GM19467 (cell line): ENCODE data around the gene PYGB.
"Not testable (repeated sequence)": the region's sequence is repeated elsewhere in the genome, so short reads cannot be mapped to it uniquely, and the experiment has no call there.

Experiments used
- ATAC-seq: cut with Tn5 transposase; IDR thresholded peaks from one replicate; pipeline ENCODE4 v1.9.1; 2021; ENCODE audit warnings: mild to moderate bottlenecking, moderate library complexity; ENCODE audit not compliant: unreplicated experiment

Gene PYGB

DNA sequence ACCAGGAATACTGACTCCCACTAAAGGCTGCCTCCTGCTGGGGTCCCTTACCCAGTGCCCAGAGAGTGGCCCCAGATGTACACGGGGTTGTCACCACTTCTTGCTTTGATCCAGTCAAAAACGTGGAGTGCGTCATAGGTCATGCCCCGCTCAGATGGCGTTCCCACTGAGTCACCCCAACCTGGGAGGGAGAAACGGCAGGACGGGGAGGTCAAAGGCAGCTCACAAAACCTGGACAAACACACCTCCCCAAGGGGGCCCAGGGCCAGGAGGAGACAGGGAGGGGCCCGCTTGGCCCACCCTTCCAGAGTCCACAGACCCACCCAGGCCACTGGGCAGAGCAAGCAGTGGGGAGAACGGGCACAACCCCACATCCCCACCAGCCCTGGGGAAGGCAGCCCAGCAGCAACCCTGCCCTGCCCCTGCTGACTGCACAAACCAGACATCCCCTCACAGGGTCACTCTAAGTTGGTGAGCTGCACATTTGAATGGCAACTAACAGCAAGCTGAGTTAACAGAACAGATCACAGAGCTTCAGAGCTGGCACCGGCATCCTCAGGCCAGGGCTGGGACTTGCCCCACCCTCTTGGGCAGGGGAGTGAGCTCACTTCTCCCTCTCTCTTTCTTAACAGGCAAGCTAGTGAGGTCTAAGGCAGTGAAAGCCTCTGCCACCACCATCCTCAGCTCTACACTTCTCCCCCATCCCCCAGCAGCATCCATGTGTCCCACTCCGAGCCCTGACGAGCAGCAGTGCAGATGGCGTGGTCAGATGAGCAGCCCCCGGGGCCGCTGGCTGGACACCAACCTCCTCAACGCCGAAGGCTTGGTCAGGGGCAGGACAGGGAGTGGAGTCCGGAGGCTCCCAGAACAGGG is 61.7 kb downstream of the PYGB start:
- ATAC-seq = no peak

DNA sequence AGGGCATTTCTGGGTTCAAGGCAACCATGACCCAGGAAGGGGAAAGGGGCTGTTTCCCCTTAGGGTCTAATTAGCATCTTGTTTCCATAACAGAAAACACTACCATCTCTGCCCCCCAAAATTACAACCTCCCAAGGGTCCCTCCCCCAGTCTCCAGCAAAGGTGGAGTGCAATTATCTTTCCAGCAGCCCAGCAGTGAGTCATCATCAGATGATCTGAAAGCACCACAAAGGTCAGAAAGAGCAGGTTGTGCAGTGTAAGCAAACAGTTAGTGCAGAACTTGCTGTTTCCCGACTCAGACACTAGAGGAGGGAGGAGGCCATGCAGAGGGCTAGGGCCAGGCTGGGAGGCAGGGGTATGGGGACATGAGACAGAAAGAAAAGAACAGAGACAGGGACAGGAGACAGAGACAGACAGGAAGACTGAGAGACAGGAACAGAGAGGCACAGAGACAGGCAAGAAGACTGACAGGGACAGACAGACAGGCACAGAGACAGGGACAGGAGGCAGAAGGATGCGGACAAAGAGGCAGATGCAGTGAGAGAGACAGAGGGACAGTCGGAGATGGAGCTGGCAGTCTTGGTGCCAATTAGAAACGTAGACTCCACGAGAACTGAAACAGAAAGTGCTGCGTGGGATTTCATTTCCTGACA is 62.5 kb downstream of the PYGB start:
- peak; percentile 91 for ATAC-seq

DNA sequence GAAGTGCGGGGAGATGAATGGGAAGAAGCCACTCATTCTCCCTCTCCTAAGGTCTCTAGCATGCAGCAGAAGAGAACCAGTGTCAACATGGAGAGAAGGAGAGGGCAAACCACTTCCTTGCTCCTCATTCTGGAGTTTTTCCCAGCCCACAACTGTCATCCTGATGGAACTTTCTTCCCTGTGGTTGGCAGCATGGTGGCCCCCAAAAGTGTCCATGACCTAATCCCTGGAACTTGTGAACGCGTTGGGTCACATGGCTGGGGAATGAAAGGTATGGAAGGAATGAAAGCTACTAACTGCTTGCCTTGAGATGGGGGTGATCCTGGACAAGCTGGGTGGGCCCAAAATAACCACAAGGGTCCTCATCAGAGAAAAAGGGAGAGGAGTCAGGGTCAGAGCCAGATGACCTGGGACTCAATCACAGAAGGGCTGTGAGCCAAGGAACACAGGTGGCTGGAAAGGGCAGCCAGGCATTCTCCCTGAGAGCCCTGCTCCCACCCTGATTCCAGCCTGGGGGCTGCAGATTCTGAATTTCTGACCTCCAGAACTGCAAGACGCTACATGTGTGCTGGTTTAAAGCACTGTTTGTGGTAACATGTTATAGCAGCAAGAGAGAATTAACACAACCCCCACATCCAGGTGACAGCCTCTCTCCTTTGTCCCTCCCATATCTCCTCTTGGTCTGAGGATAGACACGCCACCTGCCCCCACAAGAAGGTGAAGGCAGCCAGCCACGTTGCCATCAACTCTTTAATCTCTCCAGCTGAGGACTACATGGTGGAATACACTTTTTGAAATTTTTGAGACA is 63.2 kb downstream of the PYGB start:
- no peak for ATAC-seq

- ATAC-seq = not testable (repeated sequence)
These were observed 64.8 kb downstream of the PYGB start for GRCh38 chr20:25312716-25313115.

DNA sequence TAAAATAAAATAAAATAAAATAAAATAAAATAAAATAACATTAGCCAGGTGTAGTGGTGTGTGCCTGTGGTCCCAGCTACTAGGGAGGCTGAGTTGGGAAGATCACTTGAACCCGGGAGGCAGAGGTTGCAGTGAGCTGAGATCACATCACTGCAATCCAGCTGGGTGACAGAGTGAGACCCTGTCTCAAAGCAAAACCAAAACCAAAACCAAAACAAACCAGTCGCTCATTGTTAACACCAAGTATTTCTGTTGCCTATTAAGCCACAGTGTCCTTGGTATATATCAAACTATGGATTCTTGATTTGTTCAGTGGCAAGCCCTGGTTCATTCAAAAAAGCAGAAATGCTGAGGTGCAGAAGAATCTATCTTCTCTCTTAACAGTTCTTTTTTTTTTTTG is 65.7 kb downstream of the PYGB start:
- no peak for ATAC-seq

DNA sequence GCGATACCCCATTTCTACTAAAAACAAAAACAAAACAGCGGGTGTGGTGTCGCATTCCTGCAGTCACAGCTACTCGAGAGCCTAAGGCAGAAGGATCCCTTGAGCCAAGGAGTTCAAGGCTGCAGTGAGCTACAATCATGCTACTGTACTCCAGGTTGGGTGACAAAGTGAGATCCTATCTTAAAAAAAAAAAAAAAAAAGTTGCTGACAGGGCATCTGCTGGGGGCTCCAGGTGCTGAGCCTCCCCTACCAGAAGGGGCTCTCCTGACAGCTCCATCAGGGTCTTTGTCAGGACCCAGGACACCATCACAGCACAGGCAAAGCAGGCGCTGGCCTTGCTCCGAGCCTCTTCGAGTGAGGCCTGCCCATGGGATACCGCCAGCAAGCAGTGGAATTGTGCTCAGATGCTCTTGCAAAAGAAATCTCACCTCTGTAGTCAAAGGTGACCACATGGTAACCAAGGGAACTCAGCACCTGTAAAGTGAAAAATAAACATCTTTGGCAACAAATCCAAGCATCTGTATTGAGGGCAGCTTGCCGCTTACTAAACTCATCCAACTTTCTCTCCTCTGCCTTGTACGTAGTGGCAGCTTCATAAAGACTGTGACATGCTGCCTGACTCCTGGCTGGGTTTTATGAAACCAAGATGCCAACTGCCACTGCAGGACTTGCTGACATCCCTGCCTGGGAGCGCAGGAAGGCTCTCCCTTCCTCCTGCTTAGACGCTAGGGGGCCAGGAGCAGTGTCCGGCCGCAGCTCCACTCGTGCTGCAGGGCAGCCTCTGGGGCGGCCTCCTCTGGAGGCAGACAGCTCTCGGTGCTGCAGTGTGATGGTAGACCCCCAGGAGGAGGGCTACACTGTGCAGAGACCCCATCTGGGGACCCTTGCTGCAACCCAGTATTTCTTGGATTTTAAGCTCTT is 66.9 kb downstream of the PYGB start:
- no peak for ATAC-seq

DNA sequence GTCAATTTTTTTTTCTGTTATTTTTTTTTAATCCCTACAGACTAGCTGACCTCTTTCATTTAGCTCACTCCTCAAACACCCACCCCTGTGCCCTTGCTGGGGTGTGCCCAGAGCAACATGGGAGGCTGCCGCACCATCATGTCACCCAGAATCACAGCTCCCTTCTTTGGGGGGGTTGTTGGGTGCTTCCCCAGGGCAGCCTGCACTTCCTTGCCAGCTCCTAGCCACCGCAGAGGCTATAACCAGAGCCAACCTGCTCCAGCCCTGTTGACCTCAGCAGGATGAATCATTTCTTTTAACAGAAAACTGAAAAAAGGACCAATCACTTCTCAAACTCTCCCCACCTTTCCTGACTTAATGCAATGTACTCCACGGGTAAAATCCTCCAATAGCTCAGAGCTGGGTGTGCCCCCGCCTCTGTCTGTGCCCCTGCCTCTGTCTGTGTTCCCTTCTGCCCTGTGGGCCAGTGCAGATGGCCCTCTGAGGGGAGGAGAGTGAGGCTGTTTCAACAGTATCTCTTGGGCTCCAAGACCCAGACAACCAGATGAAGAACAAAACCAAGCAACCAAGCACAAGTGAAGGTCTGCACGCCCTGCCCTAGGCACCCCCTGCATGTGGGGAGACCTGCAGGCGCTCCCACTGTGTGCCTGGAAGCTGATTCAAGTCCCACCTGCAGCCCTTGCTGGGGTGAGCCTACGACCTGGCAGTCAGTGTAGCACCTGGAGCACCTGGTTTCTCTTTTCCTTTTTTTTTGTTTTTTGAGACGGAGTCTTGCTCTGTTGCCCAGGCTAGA is 67.7 kb downstream of the PYGB start:
- no peak for ATAC-seq

DNA sequence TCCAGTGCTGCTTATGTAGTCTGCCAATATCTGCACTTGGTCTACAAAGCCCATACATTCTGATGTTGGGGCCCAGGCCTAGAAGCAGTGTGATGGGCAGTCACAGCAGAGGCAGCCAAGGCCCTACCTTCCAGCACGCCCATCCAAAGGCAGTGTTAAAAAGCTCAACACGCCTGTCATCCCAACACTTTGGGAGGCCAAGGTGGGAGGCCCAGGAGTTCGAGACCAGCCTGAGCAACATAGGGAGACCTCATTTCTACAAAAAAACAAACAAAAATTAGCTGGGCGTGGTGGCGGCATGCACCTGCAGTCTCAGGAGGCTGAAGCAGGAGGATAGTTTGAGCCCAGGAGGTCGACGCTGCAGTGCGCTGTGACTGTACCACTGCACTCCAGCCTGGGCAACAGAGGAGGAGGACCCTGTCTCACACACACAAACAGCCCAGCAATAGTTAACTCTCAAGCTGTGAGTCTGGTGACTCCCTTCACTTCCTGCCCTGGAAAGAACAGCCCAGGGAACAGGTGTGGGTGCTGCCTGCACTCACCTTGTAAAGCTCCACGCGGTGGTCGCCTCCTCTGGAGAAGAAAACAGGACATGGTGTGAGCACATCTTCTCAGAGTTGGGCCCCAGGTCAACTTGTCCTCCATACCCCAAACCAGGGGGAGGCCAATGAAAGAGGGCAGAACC is 68.8 kb downstream of the PYGB start:
- ATAC-seq = no peak

- ATAC-seq = no peak
These were observed 69.6 kb downstream of the PYGB start for GRCh38 chr20:25317351-25318075.

GRCh38 chr20:25318471-25319240 is 70.8 kb downstream of the PYGB start:
- ATAC-seq = peak; percentile 85

- no peak for ATAC-seq
These were observed 71.6 kb downstream of the PYGB start for GRCh38 chr20:25319241-25320034.

DNA sequence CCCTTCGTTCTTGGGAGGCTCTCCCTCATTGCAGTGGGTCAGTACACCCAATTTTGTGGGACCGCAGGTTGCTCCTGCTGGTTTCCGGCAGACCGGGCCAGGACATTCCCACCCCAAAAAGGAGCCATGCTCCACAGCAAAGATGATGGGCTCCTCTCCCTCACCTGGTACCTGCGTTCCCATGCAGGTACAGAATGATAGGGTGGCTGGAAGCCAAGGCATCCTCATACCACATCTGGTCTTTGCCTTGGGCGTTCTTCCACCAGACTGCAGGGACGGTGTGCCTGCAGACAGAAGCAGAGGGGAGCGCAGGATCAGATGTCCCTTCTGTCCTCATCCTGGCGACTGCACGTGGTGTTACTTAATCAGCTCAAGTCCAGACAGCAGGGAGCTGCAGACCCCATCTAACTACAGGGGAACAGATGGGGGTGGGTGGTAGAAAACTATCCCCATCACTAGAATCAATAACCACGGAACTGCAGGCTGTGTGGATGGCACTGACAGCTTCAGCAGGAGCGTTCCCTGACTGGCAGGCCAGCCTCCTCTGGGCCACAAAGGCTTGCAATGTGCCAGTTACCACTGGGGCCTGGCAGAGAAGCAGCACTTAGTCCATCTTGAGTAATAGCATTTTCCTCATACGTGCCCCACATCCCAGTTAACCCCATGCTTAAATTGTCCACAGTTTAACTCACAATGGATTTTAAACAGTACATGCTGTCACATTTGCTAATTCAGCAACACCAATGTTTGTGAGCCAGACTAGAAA is 72.3 kb downstream of the PYGB start:
- ATAC-seq = no peak

DNA sequence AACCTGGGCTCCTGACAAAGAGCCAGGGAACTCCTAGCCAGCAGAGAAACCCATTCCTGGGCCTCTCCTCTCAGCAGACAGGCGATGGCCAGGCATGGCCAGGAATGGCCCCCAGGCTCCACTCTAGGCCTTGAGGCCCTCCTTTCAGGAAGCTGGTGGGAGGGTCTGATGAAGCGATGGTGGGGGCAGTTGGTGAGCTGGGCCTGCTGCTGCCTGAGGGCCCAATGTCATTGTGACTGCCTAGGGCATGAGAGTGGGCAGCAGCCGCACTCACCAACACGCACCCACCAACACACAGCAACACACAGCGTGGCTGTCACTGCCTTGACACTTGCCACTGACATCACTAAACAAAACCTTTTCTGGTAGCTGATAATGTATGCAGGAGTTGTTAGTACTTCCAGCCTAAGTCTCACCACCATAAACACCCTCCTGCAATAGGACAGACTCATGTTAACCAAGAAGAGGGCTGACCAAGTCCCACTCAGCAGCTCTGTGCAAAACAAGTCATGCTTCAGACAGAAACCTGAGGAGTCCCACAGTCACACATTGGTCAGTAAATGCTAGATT is 73.5 kb downstream of the PYGB start:
- ATAC-seq = no peak

- no peak for ATAC-seq
These were observed 74.1 kb downstream of the PYGB start for GRCh38 chr20:25321991-25322390.

DNA sequence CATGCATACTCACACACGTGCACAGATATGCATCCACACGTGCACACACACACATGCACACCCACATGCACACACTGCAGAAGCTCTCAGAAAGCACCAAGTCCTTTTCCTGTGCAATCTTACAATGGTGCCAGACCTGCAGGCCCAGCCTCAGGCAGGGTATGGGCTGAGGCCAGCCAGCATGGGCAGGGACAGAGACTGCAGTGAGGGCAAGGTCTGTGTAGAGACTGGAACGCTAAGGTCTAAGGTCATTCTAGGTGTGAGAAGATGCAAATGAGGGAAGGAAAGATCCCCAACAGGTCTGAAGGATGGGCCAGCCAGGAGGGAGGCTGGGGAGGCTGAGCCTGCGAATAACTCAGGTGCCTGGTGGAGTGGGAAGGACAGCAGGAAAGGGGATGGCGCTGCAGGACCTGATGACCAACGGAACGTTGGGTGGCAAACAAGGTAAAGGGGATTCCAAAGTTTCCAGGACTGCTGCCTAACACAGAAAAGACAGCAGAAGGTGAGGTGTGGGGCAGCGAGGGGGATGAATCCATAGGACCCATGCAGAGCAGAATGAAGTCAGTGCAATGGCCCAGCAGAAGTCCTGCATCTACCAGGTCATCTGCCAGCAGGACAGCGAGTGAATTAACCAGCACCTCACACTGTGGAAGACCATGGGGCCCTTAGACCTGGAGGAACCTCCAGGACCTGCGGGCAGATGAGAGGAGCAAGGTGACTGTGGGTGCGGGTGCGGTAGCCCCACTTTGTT is 75.8 kb downstream of the PYGB start:
- no peak for ATAC-seq
